Inferior parietal cortex (tissue), 1 donor: ENCODE data around the gene SAMD4A.
"Not testable (repeated sequence)": the region's sequence is repeated elsewhere in the genome, so short reads cannot be mapped to it uniquely, and the experiment has no call there.

Experiments
- DNase-seq: peaks from one replicate; pipeline ENCODE4 v3.0.0-alpha.2; 2016; ENCODE audit errors: extremely low spot score

SAMD4A gene

GRCh38 chr14:54782751-54783659 is 216.1 kb downstream of the SAMD4A start:
- DNase-seq = no peak

GRCh38 chr14:54783660-54784015 is 216.7 kb downstream of the SAMD4A start:
- no peak for DNase-seq

GRCh38 chr14:54784060-54784459 is 217.1 kb downstream of the SAMD4A start:
- DNase-seq = no peak

GRCh38 chr14:54784657-54785056 is 217.7 kb downstream of the SAMD4A start:
- DNase-seq = no peak

- no peak for DNase-seq
Measured at GRCh38 chr14:54785136-54785777, 218.3 kb downstream of the SAMD4A start.

- DNase-seq = no peak
Measured at GRCh38 chr14:54785778-54786770, 219.1 kb downstream of the SAMD4A start.

GRCh38 chr14:54786838-54787237 is 219.9 kb downstream of the SAMD4A start:
- DNase-seq = no peak

- no peak for DNase-seq
Measured at GRCh38 chr14:54787261-54787660, 220.3 kb downstream of the SAMD4A start.

- no peak for DNase-seq
Measured at GRCh38 chr14:54788701-54789100, 221.8 kb downstream of the SAMD4A start.

- no peak for DNase-seq
Measured at GRCh38 chr14:54789166-54789565, 222.2 kb downstream of the SAMD4A start.

- no peak for DNase-seq
Measured at GRCh38 chr14:54789781-54790480, 223.0 kb downstream of the SAMD4A start.

- no peak for DNase-seq
Measured at GRCh38 chr14:54791001-54791400, 224.1 kb downstream of the SAMD4A start.

- no peak for DNase-seq
Measured at GRCh38 chr14:54792288-54792687, 225.4 kb downstream of the SAMD4A start.

GRCh38 chr14:54794159-54794558 is 227.2 kb downstream of the SAMD4A start:
- DNase-seq = no peak

- no peak for DNase-seq
Measured at GRCh38 chr14:54794796-54795195, 227.9 kb downstream of the SAMD4A start.

GRCh38 chr14:54796961-54797360 is 230.0 kb downstream of the SAMD4A start:
- DNase-seq = no peak

- no peak for DNase-seq
Measured at GRCh38 chr14:54797556-54797955, 230.6 kb downstream of the SAMD4A start.

GRCh38 chr14:54797986-54798385 is 231.1 kb downstream of the SAMD4A start:
- DNase-seq = no peak

GRCh38 chr14:54798465-54799124 is 231.7 kb downstream of the SAMD4A start:
- DNase-seq = no peak

- DNase-seq = not testable (repeated sequence)
Measured at GRCh38 chr14:54801482-54801881, 234.6 kb downstream of the SAMD4A start.

- DNase-seq = no peak
Measured at GRCh38 chr14:54803396-54803795, 236.5 kb downstream of the SAMD4A start.
